ENCODE results near the gene CAB39.
A peak's percentile ranks its signal among the peaks of the same experiment; 100 is the strongest.

The CAB39 gene

GRCh38 chr2:230823264-230823964 is 110.8 kb downstream of the CAB39 start:
- Histone ChIP-seq H3K27me3 (replicated peaks) (peaks cover 3% of the 10 kb centered on the region), H3K4me3 (ENCODE audit: low read depth, low read length) (no peak overlapping the region), H3K27ac (no peak overlapping the region), H3K36me3 (replicated peaks) (peaks cover 16% of the 10 kb centered on the region)
- TF ChIP-seq CTCF (IDR thresholded peaks at IDR 0.05; ENCODE audit: low read depth, low read length, missing control alignments): no peak
- in situ Hi-C loops (cut with HindIII; ENCODE audit: low pct_ligation_motif_present, low sequenced_read_pairs): no loop called here
- no peak for DNase-seq

GRCh38 chr2:230824406-230824978 is 111.8 kb downstream of the CAB39 start:
- Histone ChIP-seq H3K4me3 (ENCODE audit: low read depth, low read length) (peak overlapping the region; percentile 24), H3K27me3 (replicated peaks) (peaks cover 3% of the 10 kb centered on the region), H3K36me3 (replicated peaks) (peaks cover 9% of the 10 kb centered on the region), H3K27ac (no peak overlapping the region)
- in situ Hi-C loops (cut with HindIII; ENCODE audit: low pct_ligation_motif_present, low sequenced_read_pairs): no loop called here
- TF ChIP-seq CTCF (IDR thresholded peaks at IDR 0.05; ENCODE audit: low read depth, low read length, missing control alignments): peak; percentile 73
- peak; percentile 65 for DNase-seq

GRCh38 chr2:230825354-230825753 is 112.7 kb downstream of the CAB39 start:
- Histone ChIP-seq H3K27ac (no peak overlapping the region), H3K36me3 (replicated peaks) (peaks cover 9% of the 10 kb centered on the region), H3K4me3 (ENCODE audit: low read depth, low read length) (no peak overlapping the region), H3K27me3 (replicated peaks) (peaks cover 3% of the 10 kb centered on the region)
- TF ChIP-seq CTCF (IDR thresholded peaks at IDR 0.05; ENCODE audit: low read depth, low read length, missing control alignments): no peak
- DNase-seq: no peak
- in situ Hi-C loops (cut with HindIII; ENCODE audit: low pct_ligation_motif_present, low sequenced_read_pairs): no loop called here

GRCh38 chr2:230827774-230828271 is 115.2 kb downstream of the CAB39 start:
- no peak for TF ChIP-seq CTCF (IDR thresholded peaks at IDR 0.05; ENCODE audit: low read depth, low read length, missing control alignments)
- Histone ChIP-seq H3K27ac (no peak overlapping the region), H3K27me3 (replicated peaks) (peaks cover 3% of the 10 kb centered on the region), H3K4me3 (ENCODE audit: low read depth, low read length) (peak overlapping the region; percentile 34), H3K36me3 (replicated peaks) (no peaks in the 10 kb centered on the region)
- DNase-seq: no peak
- in situ Hi-C loops (cut with HindIII; ENCODE audit: low pct_ligation_motif_present, low sequenced_read_pairs): no loop called here

- no peak for DNase-seq
- Histone ChIP-seq H3K27ac (no peak overlapping the region), H3K27me3 (replicated peaks) (peaks cover 3% of the 10 kb centered on the region), H3K36me3 (replicated peaks) (no peaks in the 10 kb centered on the region), H3K4me3 (ENCODE audit: low read depth, low read length) (peak overlapping the region; percentile 34)
- in situ Hi-C loops (cut with HindIII; ENCODE audit: low pct_ligation_motif_present, low sequenced_read_pairs): no loop called here
- TF ChIP-seq CTCF (IDR thresholded peaks at IDR 0.05; ENCODE audit: low read depth, low read length, missing control alignments): no peak
Measured at GRCh38 chr2:230828272-230828961, 115.8 kb downstream of the CAB39 start.
